GDM1 (cell line): ENCODE measurements around the gene PRIMA1.

Experiments
- DNase-seq: peaks from one replicate; lab custom pipeline; 2025; lab: John Stamatoyannopoulos, UW

Gene PRIMA1

GRCh38 chr14:93753647-93754046 lies 34.6 kb downstream of the PRIMA1 start:
- DNase-seq, result no peak

- DNase-seq, result no peak
Measured at GRCh38 chr14:93752980-93753561, 35.2 kb downstream of the PRIMA1 start.

- DNase-seq, result no peak
Measured at GRCh38 chr14:93751946-93752655, 36.2 kb downstream of the PRIMA1 start.

- no peak for DNase-seq
Measured at GRCh38 chr14:93749076-93749420, 39.2 kb downstream of the PRIMA1 start.

GRCh38 chr14:93748208-93749075 lies 39.8 kb downstream of the PRIMA1 start:
- DNase-seq, result no peak

GRCh38 chr14:93747560-93747959 lies 40.7 kb downstream of the PRIMA1 start:
- DNase-seq, result no peak

- no peak for DNase-seq
Measured at GRCh38 chr14:93747102-93747501, 41.2 kb downstream of the PRIMA1 start.

- DNase-seq, result no peak
Measured at GRCh38 chr14:93745603-93746273, 42.5 kb downstream of the PRIMA1 start.

- DNase-seq, result no peak
Measured at GRCh38 chr14:93744876-93745275, 43.4 kb downstream of the PRIMA1 start.

- no peak for DNase-seq
Measured at GRCh38 chr14:93744176-93744575, 44.1 kb downstream of the PRIMA1 start.

GRCh38 chr14:93743270-93744060 lies 44.8 kb downstream of the PRIMA1 start:
- DNase-seq, result no peak

- DNase-seq, result no peak
Measured at GRCh38 chr14:93742761-93743160, 45.5 kb downstream of the PRIMA1 start.

GRCh38 chr14:93741556-93742230 lies 46.6 kb downstream of the PRIMA1 start:
- no peak for DNase-seq

GRCh38 chr14:93737634-93738033 lies 50.7 kb downstream of the PRIMA1 start:
- DNase-seq, result no peak

GRCh38 chr14:93736378-93737014 lies 51.8 kb downstream of the PRIMA1 start:
- no peak for DNase-seq

- DNase-seq, result no peak
Measured at GRCh38 chr14:93735206-93735605, 53.1 kb downstream of the PRIMA1 start.

- DNase-seq, result no peak
Measured at GRCh38 chr14:93734086-93734822, 54.0 kb downstream of the PRIMA1 start.

- DNase-seq, result no peak
Measured at GRCh38 chr14:93733631-93734030, 54.7 kb downstream of the PRIMA1 start.

- no peak for DNase-seq
Measured at GRCh38 chr14:93733231-93733630, 55.1 kb downstream of the PRIMA1 start.

- no peak for DNase-seq
Measured at GRCh38 chr14:93732524-93732923, 55.8 kb downstream of the PRIMA1 start.
